WTC11 (cell line): Measurements from ENCODE around the gene ABTB2. TPM values are rescaled to one million over a fixed set of nuclear protein-coding genes. Genes with fewer than 3 reads are reported as not detected.

ENCODE experiments used
- ATAC-seq: fragments of 200-7000 bp; cut with Tn5 transposase; 2 replicates; pipeline ENCODE4 v1.10.0; 2021; ENCODE audit warnings: mild to moderate bottlenecking, moderate library complexity
- CTCF ChIA-PET: fragments of 300-600 bp; sonication (Branson Sonifier 250); formaldehyde crosslinking; loops from one replicate; lab custom pipeline; 2021; ENCODE audit warnings: antibody characterized with exemption; lab: Charles Lee
- POLR2A ChIA-PET: fragments of 350-600 bp; sonication (Branson Sonifier 250); formaldehyde crosslinking; loops from one replicate; lab custom pipeline; 2021; ENCODE audit warnings: antibody characterized with exemption; lab: Charles Lee
- DNase-seq: peaks from one replicate; pipeline ENCODE4 v3.0.0; 2021; ENCODE audit warnings: low spot score
- H3K27ac Mint-ChIP-seq: 2 replicates; pipeline ENCODE4 v1.8.0; 2021; ENCODE audit warnings: mixed read lengths
- H3K27me3 Mint-ChIP-seq: 2 replicates; pipeline ENCODE4 v1.8.0; 2021; ENCODE audit warnings: low read depth, mild to moderate bottlenecking, moderate library complexity, mixed read lengths
- H3K36me3 Mint-ChIP-seq: 2 replicates; pipeline ENCODE4 v1.8.0; 2021; ENCODE audit warnings: mixed read lengths
- H3K4me1 Mint-ChIP-seq: 2 replicates; pipeline ENCODE4 v1.8.0; 2022; ENCODE audit warnings: mixed read lengths
- H3K4me3 Mint-ChIP-seq: 2 replicates; pipeline ENCODE4 v1.8.0; 2021; ENCODE audit warnings: mild to moderate bottlenecking, moderate library complexity, mixed read lengths
- H3K9me3 Mint-ChIP-seq: 2 replicates; pipeline ENCODE4 v1.8.0; 2021; ENCODE audit warnings: mixed read lengths
- AR ChIP-seq: fragments of 250-450 bp; sonication (Bioruptor Pico); IDR thresholded peaks from 2 replicates; pipeline ENCODE4 v1.9.0; 2021; ENCODE audit warnings: mild to moderate bottlenecking
- CREB1 ChIP-seq: sonication (generic); formaldehyde crosslinking; IDR thresholded peaks from 2 replicates; pipeline ENCODE4 v1.8.0; 2023; ENCODE audit warnings: mild to moderate bottlenecking, missing genetic modification reagents
- E2F1 ChIP-seq: sonication (generic); formaldehyde crosslinking; IDR thresholded peaks from 2 replicates; pipeline ENCODE4 v1.8.0; 2022; ENCODE audit warnings: mild to moderate bottlenecking, missing genetic modification reagents
- ESRRA ChIP-seq: sonication (generic); formaldehyde crosslinking; IDR thresholded peaks from 2 replicates; pipeline ENCODE4 v1.8.1; 2022; ENCODE audit warnings: mild to moderate bottlenecking, missing genetic modification reagents, borderline replicate concordance
- ETV6 ChIP-seq: sonication (generic); formaldehyde crosslinking; IDR thresholded peaks from 2 replicates; pipeline ENCODE4 v1.8.1; 2022; ENCODE audit warnings: mild to moderate bottlenecking, missing genetic modification reagents
- MAX ChIP-seq: sonication (generic); formaldehyde crosslinking; IDR thresholded peaks from 2 replicates; pipeline ENCODE4 v1.8.0; 2022; ENCODE audit warnings: mild to moderate bottlenecking, missing genetic modification reagents
- MXD4 ChIP-seq: fragments of 250-450 bp; sonication (Bioruptor Pico); IDR thresholded peaks from 2 replicates; pipeline ENCODE4 v1.8.0; 2021; ENCODE audit warnings: mild to moderate bottlenecking, moderate library complexity, borderline replicate concordance
- PRRX2 ChIP-seq: fragments of 250-450 bp; sonication (Bioruptor Pico); IDR thresholded peaks from 2 replicates; pipeline ENCODE4 v1.8.0; 2021; ENCODE audit warnings: mild to moderate bottlenecking
- STAT6 ChIP-seq: sonication (generic); formaldehyde crosslinking; conservative IDR thresholded peaks from 2 replicates; pipeline ENCODE4 v1.8.1; 2023; ENCODE audit warnings: mild to moderate bottlenecking, low read depth, missing genetic modification reagents, moderate library complexity
- TEAD4 ChIP-seq: sonication (generic); formaldehyde crosslinking; IDR thresholded peaks from 2 replicates; pipeline ENCODE4 v1.8.0; 2022; ENCODE audit warnings: mild to moderate bottlenecking, missing genetic modification reagents
- TP53 ChIP-seq: sonication (generic); formaldehyde crosslinking; IDR thresholded peaks from 2 replicates; pipeline ENCODE4 v1.8.1; 2023; ENCODE audit warnings: mild to moderate bottlenecking, missing genetic modification reagents
- ZNF232 ChIP-seq: sonication (generic); formaldehyde crosslinking; IDR thresholded peaks from 2 replicates; pipeline ENCODE4 v1.8.0; 2022; ENCODE audit warnings: mild to moderate bottlenecking, missing genetic modification reagents
- ZNF263 ChIP-seq: sonication (generic); formaldehyde crosslinking; IDR thresholded peaks from 2 replicates; pipeline ENCODE4 v1.8.1; 2022; ENCODE audit warnings: low read depth, mild to moderate bottlenecking, moderate library complexity, missing genetic modification reagents
- ZNF317 ChIP-seq: sonication (generic); formaldehyde crosslinking; IDR thresholded peaks from 2 replicates; pipeline ENCODE4 v1.8.1; 2023; ENCODE audit warnings: low read depth, mild to moderate bottlenecking, moderate library complexity, missing genetic modification reagents, borderline replicate concordance
- total RNA-seq: library from RNA; stranded (reverse); gene quantifications from 3 replicates; pipeline ENCODE4 v1.2.3, GENCODE V29; 2021
- TF ChIP-seq, protein P1 (sequence below): sonication (generic); formaldehyde crosslinking; IDR thresholded peaks from 2 replicates; pipeline ENCODE4 v1.8.1; 2022; ENCODE audit warnings: low read depth, mild to moderate bottlenecking, moderate library complexity, missing genetic modification reagents, borderline replicate concordance
- TF ChIP-seq, protein P2 (sequence below): fragments of 250-450 bp; sonication (Bioruptor Pico); IDR thresholded peaks from 2 replicates; pipeline ENCODE4 v1.9.0; 2021; ENCODE audit warnings: moderate library complexity, mild to moderate bottlenecking, inconsistent platforms, borderline replicate concordance
- TF ChIP-seq, protein P3 (sequence below): sonication (generic); formaldehyde crosslinking; IDR thresholded peaks from 2 replicates; pipeline ENCODE4 v1.8.1; 2022; ENCODE audit warnings: mild to moderate bottlenecking, moderate library complexity, missing genetic modification reagents
- TF ChIP-seq, protein P4 (sequence below): fragments of 200-600 bp; IDR thresholded peaks from 2 replicates; pipeline ENCODE4 v1.8.0; 2022; ENCODE audit warnings: antibody characterized with exemption

ABTB2 gene
- total RNA-seq, 1 experiment from 2014 or later = 12.8 TPM

- TF ChIP-seq AR (CRISPR knock-in tag) = no peak
- no peak for TF ChIP-seq TEAD4 (CRISPR knock-in tag)
- TF ChIP-seq E2F1 (CRISPR knock-in tag) = no peak
- TF ChIP-seq ZNF317 (CRISPR knock-in tag) = no peak
- TF ChIP-seq MXD4 (CRISPR knock-in tag) = no peak
- no peak for TF ChIP-seq TP53 (CRISPR knock-in tag)
- no peak for TF ChIP-seq ZNF232 (CRISPR knock-in tag)
These were observed 158.3 kb downstream of the ABTB2 start (continued) for GRCh38 chr11:34199525-34199924.

DNA sequence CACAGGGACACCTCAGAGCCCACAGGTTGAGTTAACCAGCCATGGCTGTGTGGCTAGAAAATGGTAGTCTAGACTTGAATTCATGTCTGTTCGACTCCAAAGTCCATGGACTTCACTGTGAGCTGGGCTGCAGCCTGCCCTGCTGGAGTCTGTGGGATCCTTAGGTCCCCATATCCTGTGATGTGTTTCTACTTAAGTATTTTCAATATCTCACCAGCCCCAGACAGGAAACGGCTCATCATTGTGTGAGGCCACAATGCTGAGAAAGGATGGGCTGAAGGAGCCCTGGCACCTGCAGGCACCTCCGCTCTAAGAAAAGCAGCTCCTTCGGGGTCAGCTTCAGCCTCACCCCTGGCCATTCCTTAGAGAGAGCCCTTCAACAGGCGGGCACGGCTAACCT, 159.3 kb downstream of the ABTB2 start:
- ChIA-PET CTCF (interaction anchor here (1.8 kb wide), 1 partner anchor 24 kb away, joined by 6 read pairs; no protein-coding TSS in a partner anchor), POLR2A (interaction anchor here (0.7 kb wide), 1 partner anchor 54 kb away, joined by 4 read pairs; no protein-coding TSS in a partner anchor)
- no peak overlapping the region for H3K27ac Mint-ChIP-seq
- DNase-seq (no peak), ATAC-seq (no peak)
- no peaks in the 10 kb centered on the region for H3K9me3 Mint-ChIP-seq
- H3K36me3 Mint-ChIP-seq = peaks cover 3% of the 10 kb centered on the region; the same call in 1 of the 2 replicates
- TF ChIP-seq, protein P1, sequence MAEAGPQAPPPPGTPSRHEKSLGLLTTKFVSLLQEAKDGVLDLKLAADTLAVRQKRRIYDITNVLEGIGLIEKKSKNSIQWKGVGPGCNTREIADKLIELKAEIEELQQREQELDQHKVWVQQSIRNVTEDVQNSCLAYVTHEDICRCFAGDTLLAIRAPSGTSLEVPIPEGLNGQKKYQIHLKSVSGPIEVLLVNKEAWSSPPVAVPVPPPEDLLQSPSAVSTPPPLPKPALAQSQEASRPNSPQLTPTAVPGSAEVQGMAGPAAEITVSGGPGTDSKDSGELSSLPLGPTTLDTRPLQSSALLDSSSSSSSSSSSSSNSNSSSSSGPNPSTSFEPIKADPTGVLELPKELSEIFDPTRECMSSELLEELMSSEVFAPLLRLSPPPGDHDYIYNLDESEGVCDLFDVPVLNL (CRISPR knock-in tag) = no peak
- TF ChIP-seq, protein P2, sequence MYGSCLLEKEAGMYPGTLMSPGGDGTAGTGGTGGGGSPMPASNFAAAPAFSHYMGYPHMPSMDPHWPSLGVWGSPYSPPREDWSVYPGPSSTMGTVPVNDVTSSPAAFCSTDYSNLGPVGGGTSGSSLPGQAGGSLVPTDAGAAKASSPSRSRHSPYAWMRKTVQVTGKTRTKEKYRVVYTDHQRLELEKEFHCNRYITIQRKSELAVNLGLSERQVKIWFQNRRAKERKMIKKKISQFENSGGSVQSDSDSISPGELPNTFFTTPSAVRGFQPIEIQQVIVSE = no peak
- TF ChIP-seq, protein P3, sequence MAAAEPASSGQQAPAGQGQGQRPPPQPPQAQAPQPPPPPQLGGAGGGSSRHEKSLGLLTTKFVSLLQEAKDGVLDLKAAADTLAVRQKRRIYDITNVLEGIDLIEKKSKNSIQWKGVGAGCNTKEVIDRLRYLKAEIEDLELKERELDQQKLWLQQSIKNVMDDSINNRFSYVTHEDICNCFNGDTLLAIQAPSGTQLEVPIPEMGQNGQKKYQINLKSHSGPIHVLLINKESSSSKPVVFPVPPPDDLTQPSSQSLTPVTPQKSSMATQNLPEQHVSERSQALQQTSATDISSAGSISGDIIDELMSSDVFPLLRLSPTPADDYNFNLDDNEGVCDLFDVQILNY (CRISPR knock-in tag) = no peak
- no peak for TF ChIP-seq CREB1 (CRISPR knock-in tag)
- no peak for TF ChIP-seq ZNF317 (CRISPR knock-in tag)
- TF ChIP-seq ETV6 (CRISPR knock-in tag) = no peak
- no peak for TF ChIP-seq ZNF263
- TF ChIP-seq MAX = no peak
- H3K4me1 Mint-ChIP-seq = peaks cover 41% of the 10 kb centered on the region
- no peaks in the 10 kb centered on the region for H3K27me3 Mint-ChIP-seq
- H3K4me3 Mint-ChIP-seq = no peak overlapping the region

DNA sequence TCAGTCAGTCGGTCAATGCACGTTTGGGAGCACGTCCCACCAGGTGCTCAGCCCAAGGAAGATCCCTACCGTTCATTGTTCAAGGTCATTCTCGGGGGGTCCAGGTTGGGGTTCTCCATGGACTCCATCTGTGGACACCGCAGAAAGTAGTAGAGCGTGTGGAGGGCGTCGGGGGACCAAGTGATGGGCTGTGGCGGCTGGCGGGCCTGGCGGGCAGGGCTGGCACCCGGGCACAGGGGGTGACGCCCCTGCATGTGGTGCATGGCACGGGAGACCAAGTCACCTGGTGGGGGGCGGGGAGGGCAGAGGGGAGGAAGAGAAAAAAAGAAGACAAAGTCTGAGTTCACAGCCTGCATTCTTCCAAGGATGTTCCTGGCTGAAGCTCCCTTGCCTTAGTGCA, 160.6 kb downstream of the ABTB2 start:
- POLR2A ChIA-PET = no interaction called here
- ATAC-seq (no peak), DNase-seq (no peak)
- H3K9me3 Mint-ChIP-seq = no peaks in the 10 kb centered on the region
- peaks cover 3% of the 10 kb centered on the region; the same call in 1 of the 2 replicates for H3K36me3 Mint-ChIP-seq
- no peaks in the 10 kb centered on the region for H3K27me3 Mint-ChIP-seq
- H3K27ac Mint-ChIP-seq = no peak overlapping the region
- peaks cover 43% of the 10 kb centered on the region for H3K4me1 Mint-ChIP-seq
- CTCF ChIA-PET = interaction anchor here (1.0 kb wide), 1 partner anchor 23 kb away, joined by 4 read pairs; no protein-coding TSS in a partner anchor
- no peak overlapping the region for H3K4me3 Mint-ChIP-seq
- TF ChIP-seq ZNF263 = no peak
- no peak for TF ChIP-seq STAT6 (CRISPR knock-in tag)
- TF ChIP-seq, protein P4, sequence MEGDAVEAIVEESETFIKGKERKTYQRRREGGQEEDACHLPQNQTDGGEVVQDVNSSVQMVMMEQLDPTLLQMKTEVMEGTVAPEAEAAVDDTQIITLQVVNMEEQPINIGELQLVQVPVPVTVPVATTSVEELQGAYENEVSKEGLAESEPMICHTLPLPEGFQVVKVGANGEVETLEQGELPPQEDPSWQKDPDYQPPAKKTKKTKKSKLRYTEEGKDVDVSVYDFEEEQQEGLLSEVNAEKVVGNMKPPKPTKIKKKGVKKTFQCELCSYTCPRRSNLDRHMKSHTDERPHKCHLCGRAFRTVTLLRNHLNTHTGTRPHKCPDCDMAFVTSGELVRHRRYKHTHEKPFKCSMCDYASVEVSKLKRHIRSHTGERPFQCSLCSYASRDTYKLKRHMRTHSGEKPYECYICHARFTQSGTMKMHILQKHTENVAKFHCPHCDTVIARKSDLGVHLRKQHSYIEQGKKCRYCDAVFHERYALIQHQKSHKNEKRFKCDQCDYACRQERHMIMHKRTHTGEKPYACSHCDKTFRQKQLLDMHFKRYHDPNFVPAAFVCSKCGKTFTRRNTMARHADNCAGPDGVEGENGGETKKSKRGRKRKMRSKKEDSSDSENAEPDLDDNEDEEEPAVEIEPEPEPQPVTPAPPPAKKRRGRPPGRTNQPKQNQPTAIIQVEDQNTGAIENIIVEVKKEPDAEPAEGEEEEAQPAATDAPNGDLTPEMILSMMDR = no peak
- TF ChIP-seq ESRRA (CRISPR knock-in tag) = no peak
- TF ChIP-seq PRRX2 (CRISPR knock-in tag) = no peak
